ENCODE measurements around the gene RNF40.

RNF40 gene

GRCh38 chr16:30761928-30762902 lies at the start of gene RNF40, which contains the start of gene CFAP119:
Gene RNF40, plus strand, starts transcription at chr16:30762322. Its CDS starts 224 bp downstream, at chr16:30762546.
Gene CFAP119, minus strand, starts transcription at chr16:30762062. Its CDS starts 314 bp downstream, at chr16:30761748.
- TF ChIP-seq ZBTB7A (IDR thresholded peaks at IDR 0.05; ENCODE audit: low read depth), result peak; percentile 88; the same call in 1 of the 2 replicates
- peak; percentile 98 for TF ChIP-seq TAF1 (IDR thresholded peaks at IDR 0.05; ENCODE audit: low read depth)
- 0 out of 2 replicates have a peak, but pooled peaks have one; percentile 16 for TF ChIP-seq EGR1 (IDR thresholded peaks at IDR 0.05)
- no peak for TF ChIP-seq FOXM1 (IDR thresholded peaks at IDR 0.05; ENCODE audit: borderline replicate concordance, low read depth)
- no peak for TF ChIP-seq EP300 (IDR thresholded peaks at IDR 0.05; ENCODE audit: borderline replicate concordance)
- TF ChIP-seq MAX (IDR thresholded peaks at IDR 0.05), result peak; percentile 10; the same call in 1 of the 2 replicates
- no peak for TF ChIP-seq USF1 (IDR thresholded peaks at IDR 0.05)
- peak; percentile 87 for TF ChIP-seq CREB1 (IDR thresholded peaks at IDR 0.05; ENCODE audit: low read depth)
- TF ChIP-seq YY1 (IDR thresholded peaks at IDR 0.05; ENCODE audit: low read depth), result peak; percentile 98
- TF ChIP-seq NFIC (IDR thresholded peaks at IDR 0.05), result peak; percentile 59
- no peak; the same call in 1 of the 2 replicates for TF ChIP-seq REST (IDR thresholded peaks at IDR 0.05; ENCODE audit: low read depth)
- TF ChIP-seq CEBPB (IDR thresholded peaks at IDR 0.05), result peak; percentile 4; the same call in 1 of the 2 replicates
- peak; percentile 67; the same call in 1 of the 2 replicates for TF ChIP-seq TCF12 (IDR thresholded peaks at IDR 0.05; ENCODE audit: low read depth)
- TF ChIP-seq RAD21 (IDR thresholded peaks at IDR 0.05; ENCODE audit: low read depth), result no peak
- TF ChIP-seq TEAD4 (IDR thresholded peaks at IDR 0.05), result no peak

- no peak for TF ChIP-seq RAD21 (IDR thresholded peaks at IDR 0.05; ENCODE audit: low read depth)
Observed at GRCh38 chr16:30715750-30716445, 46.2 kb upstream of the RNF40 start.

GRCh38 chr16:30720086-30720485 lies 42.0 kb upstream of the RNF40 start:
- TF ChIP-seq CEBPB (IDR thresholded peaks at IDR 0.05) (no peak), EGR1 (IDR thresholded peaks at IDR 0.05) (no peak), NFIC (IDR thresholded peaks at IDR 0.05) (no peak), EP300 (IDR thresholded peaks at IDR 0.05; ENCODE audit: borderline replicate concordance) (no peak), TEAD4 (IDR thresholded peaks at IDR 0.05) (no peak), FOXM1 (IDR thresholded peaks at IDR 0.05; ENCODE audit: borderline replicate concordance, low read depth) (no peak), TAF1 (IDR thresholded peaks at IDR 0.05; ENCODE audit: low read depth) (no peak), MAX (IDR thresholded peaks at IDR 0.05) (no peak), CREB1 (IDR thresholded peaks at IDR 0.05; ENCODE audit: low read depth) (no peak), REST (IDR thresholded peaks at IDR 0.05; ENCODE audit: low read depth) (no peak)

GRCh38 chr16:30720694-30721093 lies 41.4 kb upstream of the RNF40 start:
- TF ChIP-seq REST (IDR thresholded peaks at IDR 0.05; ENCODE audit: low read depth), result no peak
- no peak for TF ChIP-seq CREB1 (IDR thresholded peaks at IDR 0.05; ENCODE audit: low read depth)
